HL-60 (cell line): ENCODE data around the gene COX6A2.

ENCODE experiments used
- CTCF ChIP-seq: IDR thresholded peaks from one replicate; pipeline ENCODE4 v1.5.1; 2011; ENCODE audit warnings: low read length, control low read depth, inconsistent platforms; ENCODE audit not compliant: insufficient read depth
- POLR2AphosphoS5 ChIP-seq: IDR thresholded peaks from 2 replicates; pipeline ENCODE4 v1.6.1; 2012; ENCODE audit warnings: low read depth
- REST ChIP-seq: IDR thresholded peaks from 2 replicates; pipeline ENCODE4 v1.6.1; 2012; ENCODE audit warnings: low read depth; ENCODE audit not compliant: insufficient replicate concordance

GRCh38 chr16:31477220-31478216 is 49.4 kb upstream of the COX6A2 start:
- no peak for TF ChIP-seq POLR2AphosphoS5
- TF ChIP-seq CTCF: no peak
- no peak for TF ChIP-seq REST
